ENCODE results near the gene RAB42.
"Not testable (repeated sequence)": the region's sequence is repeated elsewhere in the genome, so short reads cannot be mapped to it uniquely, and the experiment has no call there.

Gene RAB42, protein sequence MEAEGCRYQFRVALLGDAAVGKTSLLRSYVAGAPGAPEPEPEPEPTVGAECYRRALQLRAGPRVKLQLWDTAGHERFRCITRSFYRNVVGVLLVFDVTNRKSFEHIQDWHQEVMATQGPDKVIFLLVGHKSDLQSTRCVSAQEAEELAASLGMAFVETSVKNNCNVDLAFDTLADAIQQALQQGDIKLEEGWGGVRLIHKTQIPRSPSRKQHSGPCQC

DNA sequence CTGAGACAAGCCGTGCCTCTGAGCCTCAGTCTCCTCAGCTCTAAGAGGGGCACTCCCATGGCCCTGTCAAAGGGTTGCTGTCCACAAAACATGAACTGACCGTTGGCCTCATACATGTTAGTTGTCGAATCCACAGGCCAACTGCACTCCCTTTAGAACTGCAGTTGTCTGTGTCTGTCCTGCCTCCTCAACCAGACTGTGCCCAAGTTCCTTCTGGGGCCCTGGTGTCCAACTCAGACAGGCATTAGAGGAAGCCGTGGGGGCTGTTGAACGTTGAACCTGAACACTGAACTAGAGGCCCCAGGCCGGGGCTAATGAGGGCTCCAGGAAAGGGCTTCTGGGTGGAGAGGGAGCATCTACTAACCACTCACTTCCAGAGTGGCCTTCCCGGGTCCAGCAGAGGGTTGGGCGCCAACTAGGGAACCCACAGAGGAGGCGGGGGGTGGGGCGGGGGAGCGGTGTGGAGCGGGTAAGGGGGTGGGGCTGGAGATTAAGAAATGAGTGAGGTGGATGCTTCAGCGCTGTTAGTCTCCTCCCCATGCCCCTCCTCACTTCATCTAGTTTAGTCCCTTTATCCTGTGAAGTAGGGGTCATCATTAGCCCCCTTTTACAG is at the start of gene RAB42:
RAB42 (plus strand) TSS at position 558 of the 613 bp plus-strand sequence. CDS start 247 bp downstream, outside the sequence.
- DNase-seq, result no peak

DNA sequence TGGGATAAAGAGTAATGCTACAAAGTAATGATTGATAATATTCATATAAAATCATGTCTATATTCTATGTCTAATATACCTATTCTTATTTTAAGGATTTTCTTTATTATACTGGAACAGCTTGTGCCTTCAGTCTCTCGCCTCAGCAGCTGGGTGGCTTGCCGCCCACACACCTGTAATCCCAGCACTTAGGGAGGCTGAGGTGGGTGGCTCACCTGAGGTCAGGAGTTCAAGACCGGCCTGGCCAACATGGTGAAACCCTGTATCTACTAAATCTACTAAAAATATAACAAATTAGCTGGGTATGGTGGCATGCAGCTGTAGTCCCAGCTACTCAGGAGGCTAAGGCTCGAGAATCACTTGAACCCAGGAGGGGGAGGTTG is 46.8 kb upstream of the RAB42 start:
- no peak for DNase-seq

DNA sequence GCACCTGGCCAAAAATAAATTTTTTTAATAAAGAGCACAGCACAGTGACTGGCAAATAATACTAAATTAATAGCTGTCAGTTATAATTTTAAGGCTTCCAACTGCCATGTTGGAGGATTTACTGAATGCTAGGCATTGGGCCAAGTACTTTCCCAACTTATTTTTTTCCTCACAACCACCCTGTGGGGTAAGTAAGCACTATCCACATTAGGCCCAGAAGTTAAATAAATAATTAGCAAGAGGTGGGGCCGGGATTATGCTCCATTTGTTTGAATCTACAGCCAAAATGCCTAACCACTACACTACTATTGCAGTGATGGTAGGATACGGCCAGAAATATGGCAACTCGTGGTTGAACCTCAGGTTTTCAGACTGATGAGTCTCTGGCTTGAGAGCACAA is 43.7 kb upstream of the RAB42 start:
- DNase-seq, result no peak

DNA sequence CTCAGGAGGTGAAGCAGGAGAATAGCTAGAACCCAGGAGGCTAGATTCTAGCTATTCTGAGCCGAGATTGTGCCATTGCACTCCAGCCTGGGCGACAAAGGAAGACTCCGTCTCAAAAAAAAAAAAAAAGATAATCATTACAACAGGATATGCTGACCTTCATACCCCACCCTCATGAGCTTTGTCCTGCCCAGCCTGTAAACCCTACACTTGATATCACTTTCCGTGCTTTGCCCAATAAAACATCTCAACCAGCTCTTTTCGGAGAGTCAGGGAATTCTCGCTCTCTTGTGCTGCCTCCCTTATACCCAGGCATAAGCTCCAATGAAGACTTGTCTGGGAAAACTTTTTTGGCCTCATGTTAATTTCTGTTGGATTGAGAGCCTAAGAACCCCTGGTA is 40.7 kb upstream of the RAB42 start:
- no peak for DNase-seq

DNA sequence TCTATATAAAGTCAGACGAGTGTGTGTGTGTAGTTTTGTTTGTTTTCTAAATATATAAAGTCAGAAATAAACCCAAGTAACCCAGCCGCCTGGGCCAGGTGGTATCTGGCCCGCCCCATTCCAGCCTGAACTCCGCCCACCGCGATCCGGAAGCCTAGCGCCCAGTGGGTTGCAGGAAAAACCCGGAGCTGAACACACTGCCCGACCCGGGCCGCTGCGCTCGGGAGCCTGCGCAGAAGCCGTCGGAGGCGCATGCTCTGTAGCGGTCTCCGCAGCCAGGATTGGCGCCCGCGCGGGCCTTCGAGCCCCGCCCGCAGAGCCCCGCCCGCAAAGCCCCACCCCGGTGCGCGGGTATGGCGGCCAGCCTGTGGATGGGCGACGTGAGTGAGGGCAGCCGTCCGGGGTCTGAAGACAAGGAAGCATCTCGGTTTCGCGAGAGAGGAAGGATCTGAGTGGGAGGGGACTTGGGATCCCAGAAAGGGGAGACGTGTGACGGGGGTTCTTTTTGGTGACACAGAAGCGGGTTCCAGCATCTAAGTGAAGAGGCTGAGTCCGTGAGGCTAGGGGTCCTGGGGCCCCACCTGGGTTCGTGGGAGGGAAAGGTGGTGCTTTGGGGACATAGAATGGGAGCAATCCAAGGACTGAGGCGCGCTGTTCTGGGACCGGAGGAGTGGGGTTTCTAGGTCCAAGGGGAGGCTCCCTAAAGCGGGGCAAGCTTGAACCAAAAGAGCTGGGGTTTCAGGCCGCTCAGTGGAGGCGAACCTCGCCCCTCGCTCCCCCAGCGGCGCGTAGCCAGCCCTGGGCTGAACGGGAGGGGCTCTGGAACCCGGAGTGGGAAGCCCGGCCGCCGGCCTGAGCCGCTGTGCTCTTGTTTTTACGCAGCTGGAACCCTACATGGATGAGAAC is 39.1 kb upstream of the RAB42 start, which contains the start of gene TRNAU1AP:
TRNAU1AP (plus strand) TSS at position 328 of the 906 bp plus-strand sequence; CDS start at position 354, 26 bp downstream.
- DNase-seq, result peak; percentile 95

DNA sequence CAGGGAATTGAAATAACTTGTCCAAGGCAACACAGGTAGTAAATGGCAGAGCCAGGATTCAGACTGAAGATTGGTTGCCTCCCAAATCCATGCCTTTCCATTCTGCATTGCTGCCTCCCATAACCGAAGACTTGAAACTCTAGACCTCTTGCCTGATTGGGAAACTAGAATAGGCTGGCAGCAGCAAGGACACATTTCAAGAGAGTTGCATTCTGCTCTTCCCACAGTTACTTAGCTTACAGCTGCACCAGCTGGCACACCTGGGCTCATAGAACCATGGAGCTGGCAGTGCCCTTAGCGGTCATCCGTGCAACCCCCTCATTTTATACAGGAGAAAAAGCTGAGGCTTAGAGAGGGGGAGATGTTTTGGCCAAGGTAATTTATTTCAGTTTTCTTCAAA is 31.2 kb upstream of the RAB42 start:
- DNase-seq, result no peak

DNA sequence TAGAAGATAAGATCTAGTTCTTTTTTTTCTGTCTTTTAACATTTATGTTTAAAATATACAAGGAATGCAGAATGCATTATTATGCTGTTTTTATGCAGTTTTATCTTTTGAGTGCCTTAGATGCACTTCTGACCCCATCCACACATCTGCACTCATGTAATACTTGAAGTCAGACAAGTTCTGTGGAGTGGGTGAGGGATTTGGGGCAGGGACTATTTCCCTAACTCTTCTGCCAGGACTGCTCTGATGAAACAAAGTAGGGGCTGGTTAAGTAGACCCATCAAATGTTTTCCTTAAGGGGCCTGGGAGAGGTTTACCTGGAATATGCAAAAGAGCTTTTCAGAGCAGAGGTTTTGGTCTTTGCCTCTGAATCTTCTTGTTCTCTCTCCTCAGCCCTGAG is 27.8 kb upstream of the RAB42 start:
- DNase-seq, result no peak

DNA sequence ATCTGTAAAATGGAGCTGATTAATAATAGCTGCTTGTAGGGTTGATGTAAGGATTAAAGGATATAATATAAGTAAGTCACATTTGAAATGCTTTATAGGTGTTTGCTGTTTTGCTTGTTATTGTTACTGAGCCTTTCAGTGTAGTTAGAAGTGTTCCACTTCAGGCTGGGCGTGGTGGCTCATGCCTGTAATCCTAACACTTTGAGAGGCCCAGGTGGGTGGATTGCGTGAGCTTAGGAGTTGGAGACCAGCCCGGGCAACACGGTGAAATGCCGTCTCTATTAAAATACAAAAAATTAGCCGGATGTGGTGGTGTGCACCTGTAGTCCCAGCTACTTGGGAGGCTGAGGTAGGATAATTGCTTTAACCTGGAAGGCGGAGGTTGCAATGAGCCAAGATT is 27.0 kb upstream of the RAB42 start:
- no peak for DNase-seq

DNA sequence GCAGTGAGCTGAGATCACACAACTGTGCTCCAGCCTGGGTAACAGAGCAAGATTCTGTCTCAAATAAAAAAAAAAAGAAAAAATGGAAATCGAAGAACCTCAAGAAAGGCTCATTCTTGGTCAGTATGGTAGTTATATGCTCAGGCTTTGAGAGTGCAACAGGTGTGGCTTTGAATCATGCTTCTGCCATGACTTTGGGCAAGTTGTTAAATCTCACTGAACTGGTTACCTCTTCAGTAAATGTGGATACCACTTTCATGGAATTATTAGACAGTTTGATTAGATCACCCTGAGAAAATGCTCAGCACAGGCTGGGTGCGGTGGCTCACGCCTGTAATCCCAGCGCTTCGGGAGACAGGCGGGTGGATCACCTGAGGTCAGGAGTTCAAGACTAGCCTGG is 26.3 kb upstream of the RAB42 start:
- no peak for DNase-seq

DNA sequence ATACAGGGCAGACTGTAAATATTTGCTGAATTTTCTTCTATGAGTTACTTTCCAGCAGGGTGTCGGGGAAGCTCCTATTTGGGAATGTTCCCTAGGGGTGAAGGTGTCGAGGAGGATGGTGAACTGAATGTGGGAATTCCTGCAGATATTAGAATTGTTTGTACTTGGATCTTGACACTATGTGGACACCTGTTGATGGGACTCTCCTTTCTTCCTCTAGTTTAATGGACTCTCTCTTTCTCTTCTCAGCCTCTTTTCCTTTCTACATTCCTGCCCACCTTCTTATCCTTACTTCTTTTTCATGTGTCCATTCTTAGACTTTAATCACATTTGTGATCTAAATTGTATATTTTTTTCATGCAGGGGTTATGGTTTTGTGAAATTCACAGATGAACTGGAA is 25.1 kb upstream of the RAB42 start:
- DNase-seq, result no peak

DNA sequence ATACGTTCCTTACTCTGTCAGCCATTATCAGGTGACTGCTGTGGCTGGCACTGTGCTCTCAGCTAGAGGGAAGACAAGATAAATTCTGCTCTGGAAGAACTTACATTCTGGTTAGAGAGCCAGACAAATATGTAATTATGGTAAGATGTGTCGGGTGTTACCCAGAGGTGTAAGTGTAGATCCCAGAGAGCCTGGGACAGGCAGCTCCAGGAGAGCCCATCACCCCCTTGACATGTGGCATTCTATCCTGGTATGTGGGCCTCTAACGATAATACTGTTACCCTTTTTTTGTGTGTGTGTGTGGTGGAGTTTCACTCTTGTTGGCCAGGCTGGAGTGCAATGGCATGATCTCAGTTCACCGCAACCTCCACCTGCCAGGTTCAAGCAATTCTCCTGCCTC is 20.2 kb upstream of the RAB42 start:
- DNase-seq, result no peak

DNA sequence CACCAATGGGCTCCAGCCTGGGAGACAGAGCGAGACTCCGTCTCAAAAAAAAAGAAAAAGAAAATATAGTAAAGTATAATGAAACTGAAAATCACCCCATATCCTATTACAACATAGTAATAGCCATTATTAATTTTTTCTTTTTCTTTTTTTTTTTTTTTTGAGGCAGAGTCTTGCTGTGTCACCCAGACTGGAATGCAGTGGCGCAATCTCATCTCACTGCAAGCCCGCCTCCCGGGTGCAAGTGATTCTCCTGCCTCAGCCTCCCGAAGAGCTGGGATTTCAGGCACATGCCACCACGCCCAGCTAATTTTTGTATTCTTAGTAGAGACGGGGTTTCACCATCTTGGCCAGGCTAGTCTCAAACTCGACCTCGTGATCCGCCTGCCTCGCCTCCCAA is 19.2 kb upstream of the RAB42 start:
- not testable (repeated sequence) for DNase-seq

DNA sequence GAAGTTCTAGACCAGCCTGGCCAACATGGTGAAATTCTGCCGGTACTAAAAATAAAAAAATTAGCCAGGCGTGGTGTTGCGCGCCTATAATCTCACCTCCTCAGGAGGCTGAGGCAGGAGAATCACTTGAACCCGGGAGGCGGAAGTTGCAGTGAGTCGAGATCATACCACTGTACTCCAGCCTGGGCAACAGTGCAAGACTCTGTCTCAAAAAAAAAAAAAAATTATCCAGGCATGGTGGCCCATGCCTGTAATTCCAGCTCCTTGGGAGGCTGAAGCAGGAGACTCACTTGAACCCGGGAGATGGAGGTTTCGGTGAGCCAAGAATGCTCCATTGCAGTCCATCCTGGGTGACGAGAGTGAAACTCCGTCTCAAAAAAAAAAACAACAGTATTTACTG is 18.5 kb upstream of the RAB42 start:
- no peak for DNase-seq

DNA sequence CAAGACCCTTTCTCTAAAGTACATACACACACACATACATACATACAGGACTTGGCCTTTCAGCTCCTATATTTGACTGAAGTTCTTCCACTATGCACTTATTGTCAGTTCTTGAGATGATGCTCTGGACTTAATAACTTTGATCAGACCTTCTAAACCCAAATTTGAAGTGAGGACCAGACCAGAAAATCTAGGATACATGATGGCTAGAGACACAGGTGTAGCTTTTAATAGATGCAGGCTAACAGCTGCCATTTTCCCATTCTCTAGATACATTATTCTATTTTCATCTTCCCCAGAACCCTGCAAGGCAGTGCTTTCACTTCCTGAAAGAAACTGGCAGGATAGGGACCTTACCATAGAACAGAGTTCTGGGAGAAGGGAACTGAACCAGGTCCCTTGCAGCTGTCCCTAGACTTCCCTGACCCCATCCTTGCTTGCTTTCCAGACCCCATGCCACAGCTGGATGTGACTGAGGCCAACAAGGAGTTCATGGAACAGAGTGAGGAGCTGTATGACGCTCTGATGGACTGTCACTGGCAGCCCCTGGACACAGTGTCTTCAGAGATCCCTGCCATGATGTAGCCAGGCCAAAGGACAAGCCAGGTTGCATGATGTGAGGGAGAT is 14.9 kb upstream of the RAB42 start:
- DNase-seq, result no peak

DNA sequence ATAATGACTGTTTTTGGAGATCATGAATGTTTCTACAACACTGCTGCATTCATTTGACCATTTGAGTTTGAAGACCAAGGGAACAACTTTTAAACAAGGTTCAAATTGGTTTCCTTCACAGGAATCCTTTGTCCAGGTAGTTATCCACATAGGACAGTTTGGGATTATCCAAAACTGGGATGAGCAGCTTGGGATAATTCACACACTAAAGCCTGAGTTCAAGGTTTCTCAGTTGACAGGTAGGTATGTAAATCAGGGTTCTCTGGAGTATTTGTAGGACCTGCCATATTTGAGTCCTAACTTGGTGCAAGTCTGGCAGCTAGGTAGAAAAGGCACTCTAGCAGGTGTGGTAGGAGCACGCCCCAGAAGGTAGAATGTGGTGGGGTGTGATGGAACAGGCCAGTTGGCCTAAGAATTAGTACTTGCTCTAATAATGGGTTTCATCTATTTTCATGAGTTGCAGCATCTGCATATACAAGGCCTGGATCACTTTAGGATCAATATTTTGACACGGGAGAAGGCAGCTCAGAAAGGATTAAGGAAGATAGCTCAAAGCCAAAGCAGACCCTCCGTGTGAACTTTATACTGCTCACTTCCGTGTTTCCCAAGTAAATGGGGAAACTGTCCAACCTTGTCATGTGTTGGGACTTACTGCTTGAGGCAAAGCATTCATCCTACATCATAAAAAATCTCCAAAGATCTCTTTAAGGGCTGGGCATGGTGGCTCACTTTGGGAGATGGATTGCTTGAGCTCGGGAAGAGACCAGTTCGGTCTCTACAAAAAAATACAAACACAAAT is 14.1 kb upstream of the RAB42 start:
- no peak for DNase-seq

DNA sequence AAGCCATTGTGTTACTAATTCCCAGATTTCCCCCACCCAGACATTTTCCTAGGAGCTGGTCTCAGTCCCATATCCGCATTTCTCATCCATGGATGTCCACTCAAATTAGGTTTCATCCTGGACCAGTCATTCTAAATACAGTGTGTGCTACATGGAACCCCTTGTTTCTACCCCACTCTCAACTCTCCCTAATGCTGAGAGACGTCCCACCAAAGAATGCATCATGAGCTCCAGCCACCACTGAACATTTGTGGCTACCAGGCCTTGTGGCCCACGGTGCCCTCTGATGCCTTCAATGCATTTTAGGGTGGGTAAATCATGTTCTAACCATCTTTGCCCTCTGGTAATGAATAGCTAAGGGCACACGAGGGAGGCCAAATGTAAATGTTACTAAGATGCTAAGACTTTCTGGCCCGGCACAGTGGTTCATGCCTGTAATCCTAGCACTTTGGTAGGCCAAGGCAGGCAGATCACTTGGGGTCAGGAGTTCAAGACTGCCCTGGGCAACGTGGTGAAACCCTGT is 13.3 kb upstream of the RAB42 start:
- no peak for DNase-seq

DNA sequence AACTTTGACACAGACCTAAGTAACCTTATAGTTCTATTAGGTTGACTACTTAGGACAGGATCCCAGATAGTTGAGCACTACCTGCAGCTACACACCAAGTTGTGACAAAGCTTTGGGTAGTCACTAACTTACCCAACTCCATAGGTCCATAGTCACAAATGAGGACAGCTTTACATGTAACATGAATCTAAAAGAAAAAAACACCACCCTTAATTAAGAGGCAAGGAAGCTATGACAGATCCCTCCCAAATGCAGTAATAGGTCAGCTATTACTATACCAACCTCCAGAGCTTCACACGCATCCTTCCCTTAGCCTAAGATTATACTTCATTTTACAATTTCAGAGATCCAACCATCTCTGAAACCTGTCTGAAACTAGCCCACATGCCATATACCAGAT is 12.7 kb upstream of the RAB42 start:
- DNase-seq, result no peak

DNA sequence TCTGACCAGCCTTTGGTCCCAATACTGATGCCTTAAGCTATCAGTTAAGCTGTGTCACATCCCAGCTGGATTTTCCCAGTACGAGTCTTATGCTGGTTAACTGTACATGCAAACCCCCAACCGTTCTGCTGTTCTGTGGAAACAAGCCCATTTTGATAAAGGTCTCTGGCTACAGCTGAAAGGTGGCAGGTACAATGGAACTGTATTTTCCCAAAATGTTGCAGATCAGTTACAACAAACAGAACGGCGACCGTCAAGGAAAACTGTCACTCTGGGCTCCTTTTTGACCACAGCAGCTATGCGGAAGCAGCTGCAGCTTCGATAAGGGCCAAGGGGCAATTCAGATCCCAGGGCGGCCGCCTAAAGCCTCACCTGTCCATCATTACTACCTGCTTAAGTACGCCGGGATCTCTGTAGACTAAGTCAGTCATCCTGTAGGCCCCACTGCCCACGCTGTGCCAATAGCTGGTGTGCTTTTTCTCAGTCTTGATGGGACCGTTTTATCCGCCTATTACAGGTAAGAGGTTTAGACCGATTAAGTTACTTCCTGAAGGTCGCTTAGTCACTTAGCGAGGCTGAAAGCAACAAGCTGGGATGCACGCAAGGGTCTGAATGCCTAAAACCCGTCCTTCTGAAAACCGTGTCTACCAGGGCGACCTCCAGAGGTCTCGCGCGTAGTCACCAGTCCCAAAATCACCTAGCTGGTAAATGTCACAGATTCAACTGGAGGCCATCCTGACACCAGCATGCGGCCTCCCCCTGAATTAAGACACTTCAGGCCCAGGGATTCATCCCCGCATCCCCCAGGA is 11.1 kb upstream of the RAB42 start:
- DNase-seq, result peak; percentile 67

DNA sequence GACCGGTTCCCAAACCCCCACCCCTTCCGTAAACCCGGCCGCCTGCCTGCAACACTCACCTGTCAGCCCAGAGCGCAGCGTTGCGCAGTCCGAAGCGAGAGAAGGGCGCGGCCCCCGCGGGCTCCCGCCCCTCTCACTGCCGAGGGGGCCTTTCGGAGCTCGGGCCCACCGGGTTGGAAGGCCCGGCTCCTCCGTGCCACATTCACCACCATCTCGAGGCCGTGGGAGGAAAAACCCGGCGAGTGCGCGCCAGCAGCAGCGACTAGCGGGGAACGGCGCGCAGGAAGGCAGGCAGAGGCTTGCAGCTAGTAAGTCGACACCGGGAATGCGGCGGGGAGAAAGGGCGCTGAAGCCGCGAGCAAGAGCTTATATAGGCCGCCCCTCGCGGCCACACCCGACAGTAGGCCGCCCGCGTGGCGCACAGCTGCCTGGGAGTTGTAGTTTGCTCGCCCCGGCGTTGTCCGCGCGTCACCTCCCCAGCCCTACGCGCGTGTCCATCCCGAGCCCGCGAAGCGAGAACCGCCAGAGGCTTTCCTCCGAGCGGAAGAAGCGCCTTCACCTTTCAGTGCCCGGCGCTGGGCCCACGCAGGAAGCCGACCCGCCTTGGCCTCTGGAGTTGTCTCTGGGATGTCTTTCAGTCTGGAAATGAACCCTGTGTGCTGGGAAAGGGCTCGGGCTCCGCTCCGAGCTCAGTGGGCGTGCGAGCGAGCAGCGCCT is 10.4 kb upstream of the RAB42 start:
- peak; percentile 92 for DNase-seq

DNA sequence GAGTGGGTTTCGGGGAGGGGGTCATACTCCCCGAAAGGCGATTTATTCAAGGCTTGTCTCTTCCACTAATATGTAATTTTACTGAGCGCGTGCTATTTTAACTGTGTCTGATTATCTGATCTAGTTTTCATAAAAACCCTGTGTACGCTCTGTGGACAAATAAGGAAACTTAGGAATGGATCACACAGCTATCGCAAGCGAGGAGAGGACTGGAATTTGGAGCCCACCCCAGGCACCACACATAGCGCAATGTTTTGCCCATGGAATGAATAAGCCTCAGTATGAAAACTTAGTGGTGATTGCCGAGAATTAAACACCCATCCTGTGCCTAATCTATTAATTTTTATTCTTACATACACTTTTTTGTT is 9.8 kb upstream of the RAB42 start:
- no peak for DNase-seq

Measured in NK-92 treated with Interleukin-12 subunit alpha and Interleukin-12 subunit beta, amount 100 ng/mL, for 24 hours (cell line).